H1 (cell line): ENCODE measurements around the gene POLR2J. TPM values are rescaled to one million over a fixed set of nuclear protein-coding genes. Genes with fewer than 3 reads are reported as not detected.

Experiments used
- CTCF ChIA-PET: fragments of 300-600 bp; sonication (Branson Sonifier 250); formaldehyde crosslinking; loops from one replicate; lab custom pipeline; 2021; ENCODE audit not compliant: partially characterized antibody; lab: Charles Lee
- POLR2A ChIA-PET: fragments of 300-600 bp; sonication (Branson Sonifier 250); formaldehyde crosslinking; loops from one replicate; lab custom pipeline; 2021; ENCODE audit warnings: inconsistent platforms; ENCODE audit not compliant: partially characterized antibody; lab: Charles Lee
- DNase-seq, 2 experiments: peaks; one replicate each; pipeline versions ENCODE4 v3.0.0 to v3.0.0-alpha.2; 2010 to 2022; ENCODE audit warnings: low spot score in 2 of 2, low read depth in 1 of 2, mixed read lengths in 1 of 2
- FAIRE-seq: peaks from 2 replicates; lab custom pipeline; 2011; peaks lifted over from hg19 to GRCh38; lab: Jason Lieb, UNC
- H2AFZ ChIP-seq: 2 replicates; pipeline ENCODE4 v1.8.1; 2012; ENCODE audit warnings: low read length, inconsistent platforms
- H2AK5ac ChIP-seq: 2 replicates; pipeline ENCODE4 v1.6.1; 2013; ENCODE audit warnings: low read depth, low read length
- H2BK120ac ChIP-seq: replicated peaks from 2 replicates; pipeline ENCODE3; 2013; ENCODE audit warnings: low read depth, low read length, inconsistent platforms
- H2BK12ac ChIP-seq: 2 replicates; pipeline ENCODE4 v1.6.1; 2013; ENCODE audit warnings: low read depth, low read length
- H2BK15ac ChIP-seq: 2 replicates; pipeline ENCODE4 v1.6.1; 2013; ENCODE audit warnings: low read length
- H2BK20ac ChIP-seq: 2 replicates; pipeline ENCODE4 v1.6.1; 2013; ENCODE audit warnings: low read length
- H2BK5ac ChIP-seq: 2 replicates; pipeline ENCODE4 v1.6.1; 2013; ENCODE audit warnings: low read depth, low read length
- H3K14ac ChIP-seq: 2 replicates; pipeline ENCODE4 v1.6.1; 2013; ENCODE audit warnings: inconsistent platforms; ENCODE audit not compliant: insufficient read length
- H3K18ac ChIP-seq: 2 replicates; pipeline ENCODE4 v1.6.1; 2013; ENCODE audit warnings: low read length; ENCODE audit errors: extremely low read depth
- H3K23ac ChIP-seq: 2 replicates; pipeline ENCODE4 v1.6.1; 2013; ENCODE audit warnings: inconsistent platforms; ENCODE audit not compliant: insufficient read length
- H3K23me2 ChIP-seq: 2 replicates; pipeline ENCODE4 v1.6.1; 2013; ENCODE audit warnings: low read depth, low read length
- H3K27ac ChIP-seq: 2 replicates; pipeline ENCODE4 v1.6.1; 2011; ENCODE audit warnings: low read depth, low read length, inconsistent platforms
- H3K27me3 ChIP-seq, 4 experiments: replicated peaks in 1 of 4; 1 replicate in 1 of 4; 2 replicates in 3 of 4; pipeline versions ENCODE4 v1.6.1 to v1.8.1; 2011 to 2013; ENCODE audit warnings: low read length in 3 of 4, mild to moderate bottlenecking in 3 of 4, inconsistent platforms in 2 of 4, mixed read lengths in 2 of 4, moderate library complexity in 1 of 4; ENCODE audit not compliant: control insufficient read depth in 3 of 4, insufficient read depth in 3 of 4; ENCODE audit errors: extremely low read depth in 1 of 4
- H3K36me3 ChIP-seq, 4 experiments: 2 replicates each; pipeline versions ENCODE4 v1.6.1 to v1.8.1; 2011 to 2013; ENCODE audit warnings: mild to moderate bottlenecking in 4 of 4, low read length in 3 of 4, moderate library complexity in 2 of 4, control low read depth in 1 of 4, inconsistent platforms in 1 of 4; ENCODE audit not compliant: insufficient read depth in 4 of 4, control insufficient read depth in 2 of 4
- H3K4ac ChIP-seq: replicated peaks from 2 replicates; pipeline ENCODE3; 2013; ENCODE audit warnings: low read length, low read depth, mixed read lengths, inconsistent platforms; ENCODE audit not compliant: insufficient read length
- H3K4me1 ChIP-seq, 4 experiments: replicated peaks in 1 of 4; 1 replicate in 1 of 4; 2 replicates in 3 of 4; pipeline versions ENCODE4 v1.6.1 to v1.8.1; 2011 to 2013; ENCODE audit warnings: low read length in 3 of 4, inconsistent platforms in 2 of 4, mixed read lengths in 1 of 4; ENCODE audit not compliant: insufficient read depth in 4 of 4, control insufficient read depth in 3 of 4
- H3K4me2 ChIP-seq, 2 experiments: 2 replicates each; pipeline versions ENCODE4 v1.6.1 to v1.8.1; 2011 to 2013; ENCODE audit warnings: low read depth in 2 of 2, low read length in 2 of 2, control low read depth in 1 of 2, inconsistent platforms in 1 of 2, mild to moderate bottlenecking in 1 of 2; ENCODE audit not compliant: insufficient read depth in 1 of 2
- H3K4me3 ChIP-seq, 4 experiments: fragments of 200-600, 300-600 bp in 1 of 4; sonication (generic), shearing (Covaris generic), sonication (Bioruptor Twin) in 1 of 4; 2 replicates each; pipeline versions ENCODE4 v1.5.1 to v1.8.1; 2011 to 2016; ENCODE audit warnings: low read length in 4 of 4, low read depth in 3 of 4, control low read depth in 2 of 4, inconsistent platforms in 2 of 4, mild to moderate bottlenecking in 2 of 4, mixed read lengths in 1 of 4, moderate library complexity in 1 of 4; ENCODE audit not compliant: insufficient read depth in 2 of 4; ENCODE audit errors: extremely low read depth in 1 of 4
- H3K56ac ChIP-seq: replicated peaks from 2 replicates; pipeline ENCODE3; 2013; ENCODE audit warnings: low read depth, mild to moderate bottlenecking, mixed read lengths, low read length, inconsistent platforms; ENCODE audit not compliant: insufficient read length
- H3K79me1 ChIP-seq: 2 replicates; pipeline ENCODE4 v1.6.1; 2013; ENCODE audit warnings: low read depth, low read length, control low read depth
- H3K79me2 ChIP-seq, 2 experiments: 2 replicates each; pipeline versions ENCODE4 v1.6.1 to v1.8.1; 2012 to 2013; ENCODE audit warnings: low read length in 2 of 2, mild to moderate bottlenecking in 2 of 2, inconsistent platforms in 1 of 2; ENCODE audit not compliant: insufficient read depth in 2 of 2, control insufficient read depth in 1 of 2
- H3K9ac ChIP-seq, 4 experiments: replicated peaks in 1 of 4; 1 replicate in 1 of 4; 2 replicates in 3 of 4; pipeline versions ENCODE4 v1.6.1 to v1.8.1; 2011 to 2013; ENCODE audit warnings: low read depth in 3 of 4, low read length in 3 of 4, control low read depth in 2 of 4, mild to moderate bottlenecking in 2 of 4, moderate library complexity in 2 of 4, inconsistent platforms in 1 of 4; ENCODE audit errors: extremely low read depth in 1 of 4
- H3K9me3 ChIP-seq, 2 experiments: 2 replicates each; pipeline versions ENCODE4 v1.6.1 to v1.8.1; 2012 to 2013; ENCODE audit warnings: mild to moderate bottlenecking in 2 of 2, moderate library complexity in 2 of 2, control low read depth in 1 of 2, inconsistent platforms in 1 of 2, low read depth in 1 of 2, low read length in 1 of 2, mixed read lengths in 1 of 2; ENCODE audit not compliant: insufficient read depth in 2 of 2
- H4K20me1 ChIP-seq, 2 experiments: replicated peaks in 1 of 2; 2 replicates each; pipeline versions ENCODE3 to v1.8.1; 2011 to 2013; ENCODE audit warnings: inconsistent platforms in 2 of 2, low read length in 2 of 2, mild to moderate bottlenecking in 1 of 2; ENCODE audit not compliant: insufficient read depth in 2 of 2, control insufficient read depth in 1 of 2
- H4K5ac ChIP-seq: 2 replicates; pipeline ENCODE4 v1.6.1; 2013; ENCODE audit warnings: low read length, low read depth, mixed read lengths, inconsistent platforms; ENCODE audit not compliant: insufficient read length
- H4K8ac ChIP-seq: 2 replicates; pipeline ENCODE4 v1.8.0; 2013; ENCODE audit warnings: mild to moderate bottlenecking, moderate library complexity, low read length, inconsistent platforms; ENCODE audit not compliant: insufficient read depth; ENCODE audit errors: extremely low read depth
- H4K91ac ChIP-seq: replicated peaks from 2 replicates; pipeline ENCODE3; 2013; ENCODE audit warnings: low read length, mixed read lengths, inconsistent platforms; ENCODE audit not compliant: insufficient read length
- ATF3 ChIP-seq: IDR thresholded peaks from 2 replicates; pipeline ENCODE4 v1.6.1; 2011; ENCODE audit warnings: low read depth, mild to moderate bottlenecking, low read length; ENCODE audit not compliant: insufficient read depth
- CEBPB ChIP-seq: IDR thresholded peaks from 2 replicates; pipeline ENCODE4 v1.6.1; 2012; ENCODE audit warnings: low read depth, low read length
- EP300 ChIP-seq, 2 experiments: IDR thresholded peaks; 1 replicate in 1 of 2; 2 replicates in 1 of 2; pipeline ENCODE4 v1.6.1; 2011 to 2012; ENCODE audit warnings: low read depth in 2 of 2, low read length in 2 of 2, mild to moderate bottlenecking in 2 of 2, borderline replicate concordance in 1 of 2, inconsistent platforms in 1 of 2, moderate library complexity in 1 of 2
- FOSL1 ChIP-seq: IDR thresholded peaks from 2 replicates; pipeline ENCODE4 v1.6.1; 2011; ENCODE audit warnings: mild to moderate bottlenecking, low read depth, low read length, moderate library complexity; ENCODE audit not compliant: insufficient read depth
- HDAC6 ChIP-seq: IDR thresholded peaks from one replicate; pipeline ENCODE4 v1.7.1; 2012; ENCODE audit warnings: low read depth, mild to moderate bottlenecking, inconsistent platforms, low read length, moderate library complexity
- SAP30 ChIP-seq: fragments of 300-600 bp; sonication (generic); IDR thresholded peaks from 2 replicates; pipeline ENCODE4 v1.7.1; 2012; ENCODE audit warnings: low read length, moderate library complexity, mild to moderate bottlenecking, inconsistent platforms; ENCODE audit not compliant: insufficient read depth, insufficient replicate concordance
- SP4 ChIP-seq: IDR thresholded peaks from 2 replicates; pipeline ENCODE4 v1.6.1; 2012; ENCODE audit warnings: low read length, inconsistent platforms
- TAF1 ChIP-seq: IDR thresholded peaks from 2 replicates; pipeline ENCODE4 v1.6.1; 2011; ENCODE audit warnings: mild to moderate bottlenecking, low read depth, low read length
- YY1 ChIP-seq: IDR thresholded peaks from 2 replicates; pipeline ENCODE4 v1.6.1; 2011; ENCODE audit warnings: low read depth, mild to moderate bottlenecking, low read length
- WGBS, 2 experiments: shearing (Covaris generic) in 1 of 2; methylation state at CpG; one replicate each; pipeline versions ENCODE4 v1.1.6 to v1.1.7; 2013 to 2015; ENCODE audit warnings: low lambda C conversion rate in 2 of 2, mixed read lengths in 2 of 2, inconsistent platforms in 1 of 2, low coverage in 1 of 2, missing lambda C conversion rate in 1 of 2; ENCODE audit not compliant: insufficient replicate concordance in 2 of 2, insufficient coverage in 1 of 2, insufficient read length in 1 of 2; ENCODE audit errors: extremely low coverage in 1 of 2, missing lambda C conversion rate in 1 of 2; 5-methylcytosine and 5-hydroxymethylcytosine counted together
- polyA plus RNA-seq, 7 experiments: library from polyadenylated mRNA; depleted of rRNA in 3 of 7; stranded (reverse) in 5 of 7; unstranded in 2 of 7; fragments of >200 nt in 5 of 7; fragments of 200-250 nt in 2 of 7; gene quantifications; 1 replicate in 5 of 7; 2 replicates in 1 of 7; 4 replicates in 1 of 7; pipeline versions ENCODE4 v1.2.1 to v1.2.3, GENCODE V29; 2011 to 2013; ENCODE audit warnings: missing spikeins in 2 of 7, mixed read lengths in 2 of 7
- total RNA-seq: library from RNA; stranded (reverse); fragmentation: NEBNext Ultra II Directional; extraction: Animal tissue kit (Norgen Biotek cat#: 25700); gene quantifications from 2 replicates; pipeline ENCODE4 v1.2.1, GENCODE V29; 2021

POLR2J gene
- total and polyA plus RNA-seq, 2 of the 8 experiments (the other 6 are each of a cell fraction or from before 2014, with no cell fraction given) = 54.1 to 113 TPM

GRCh38 chr7:102456327-102456726, 22.4 kb downstream of the POLR2J start:
- H3K4me1 ChIP-seq = peaks cover 0 to 3% (median 0%) of the 10 kb centered on the region in 4 experiments; a peak in 2 of 7 replicates
- H3K9me3 ChIP-seq = no peaks in the 10 kb centered on the region
- H3K14ac ChIP-seq = no peak overlapping the region
- no peaks in the 10 kb centered on the region; the same call in 1 of the 2 replicates for H3K23me2 ChIP-seq
- no peak overlapping the region for H4K8ac ChIP-seq
- H2AK5ac ChIP-seq = no peak overlapping the region
- peaks cover 7 to 22% (median 17%) of the 10 kb centered on the region in 4 experiments; a peak in 5 of 8 replicates for H3K36me3 ChIP-seq
- H3K27ac ChIP-seq = no peak overlapping the region
- H3K9ac ChIP-seq = no peak overlapping the region
- H2BK15ac ChIP-seq = no peak overlapping the region
- H2BK12ac ChIP-seq = no peak overlapping the region
- no peak overlapping the region for H3K56ac ChIP-seq
- WGBS, 2 experiments = 93% methylated on average over 10 of the region's 10 CpGs; no CpG with 5 or more reads in 1 of the 2 experiments
- H3K4me3 ChIP-seq = no peak overlapping the region
- no peaks in the 10 kb centered on the region for H3K79me2 ChIP-seq
- H3K79me1 ChIP-seq = no peaks in the 10 kb centered on the region
- no peak overlapping the region for H2BK5ac ChIP-seq
- H3K18ac ChIP-seq = no peak overlapping the region
- H3K23ac ChIP-seq = no peak overlapping the region
- FAIRE-seq = no peak
- H4K91ac ChIP-seq = no peak overlapping the region
- H4K5ac ChIP-seq = no peak overlapping the region
- no peaks in the 10 kb centered on the region; a peak in 1 of 7 replicates for H3K27me3 ChIP-seq
- no peak overlapping the region for H2BK120ac ChIP-seq
- ChIA-PET POLR2A (interaction anchor here (0.8 to 4.5 kb wide), 7 partner anchors 8 to 59 kb away, joined by 3 to 27 read pairs (median 5); partner anchors contain the start of genes ALKBH4 and LRWD1), CTCF (interaction anchor here (0.6 to 2.1 kb wide), 8 partner anchors 21 to 1338 kb away, joined by 3 to 5 read pairs (median 3); no protein-coding TSS in a partner anchor)
- H3K4me2 ChIP-seq = no peak overlapping the region
- TF ChIP-seq ATF3 = no peak
- no peak for TF ChIP-seq FOSL1
- no peak for TF ChIP-seq EP300 (IDR thresholded peaks at IDR 0.05; ENCODE audit: borderline replicate concordance in 1 of 2, low read depth in 2 of 2, low read length in 2 of 2)
- TF ChIP-seq TAF1 = no peak
- no peak for TF ChIP-seq HDAC6
- no peak for TF ChIP-seq SAP30
- TF ChIP-seq SP4 = no peak
- no peak for TF ChIP-seq YY1
- no peak for TF ChIP-seq CEBPB
- DNase-seq = no peak
- H4K20me1 ChIP-seq = peaks cover 0 to 2% of the 10 kb centered on the region in 2 experiments
- no peak overlapping the region for H2AFZ ChIP-seq
- no peak overlapping the region for H2BK20ac ChIP-seq
- no peak overlapping the region for H3K4ac ChIP-seq
